H1 (cell line): ENCODE data around the gene CSN3. TPM values are rescaled to one million over a fixed set of nuclear protein-coding genes. Genes with fewer than 3 reads are reported as not detected.

Experiments
- CTCF ChIA-PET: fragments of 300-600 bp; sonication (Branson Sonifier 250); formaldehyde crosslinking; loops from one replicate; lab custom pipeline; 2021; ENCODE audit not compliant: partially characterized antibody; lab: Charles Lee
- POLR2A ChIA-PET: fragments of 300-600 bp; sonication (Branson Sonifier 250); formaldehyde crosslinking; loops from one replicate; lab custom pipeline; 2021; ENCODE audit warnings: inconsistent platforms; ENCODE audit not compliant: partially characterized antibody; lab: Charles Lee
- DNase-seq, 2 experiments: peaks; one replicate each; pipeline versions ENCODE4 v3.0.0 to v3.0.0-alpha.2; 2010 to 2022; ENCODE audit warnings: low spot score in 2 of 2, low read depth in 1 of 2, mixed read lengths in 1 of 2
- FAIRE-seq: peaks from 2 replicates; lab custom pipeline; 2011; peaks lifted over from hg19 to GRCh38; lab: Jason Lieb, UNC
- H2AFZ ChIP-seq: 2 replicates; pipeline ENCODE4 v1.8.1; 2012; ENCODE audit warnings: low read length, inconsistent platforms
- H2AK5ac ChIP-seq: 2 replicates; pipeline ENCODE4 v1.6.1; 2013; ENCODE audit warnings: low read depth, low read length
- H2BK120ac ChIP-seq: replicated peaks from 2 replicates; pipeline ENCODE3; 2013; ENCODE audit warnings: low read depth, low read length, inconsistent platforms
- H2BK12ac ChIP-seq: 2 replicates; pipeline ENCODE4 v1.6.1; 2013; ENCODE audit warnings: low read depth, low read length
- H2BK15ac ChIP-seq: 2 replicates; pipeline ENCODE4 v1.6.1; 2013; ENCODE audit warnings: low read length
- H2BK20ac ChIP-seq: 2 replicates; pipeline ENCODE4 v1.6.1; 2013; ENCODE audit warnings: low read length
- H2BK5ac ChIP-seq: 2 replicates; pipeline ENCODE4 v1.6.1; 2013; ENCODE audit warnings: low read depth, low read length
- H3K14ac ChIP-seq: 2 replicates; pipeline ENCODE4 v1.6.1; 2013; ENCODE audit warnings: inconsistent platforms; ENCODE audit not compliant: insufficient read length
- H3K18ac ChIP-seq: 2 replicates; pipeline ENCODE4 v1.6.1; 2013; ENCODE audit warnings: low read length; ENCODE audit errors: extremely low read depth
- H3K23ac ChIP-seq: 2 replicates; pipeline ENCODE4 v1.6.1; 2013; ENCODE audit warnings: inconsistent platforms; ENCODE audit not compliant: insufficient read length
- H3K23me2 ChIP-seq: 2 replicates; pipeline ENCODE4 v1.6.1; 2013; ENCODE audit warnings: low read depth, low read length
- H3K27ac ChIP-seq: 2 replicates; pipeline ENCODE4 v1.6.1; 2011; ENCODE audit warnings: low read depth, low read length, inconsistent platforms
- H3K27me3 ChIP-seq, 4 experiments: replicated peaks in 1 of 4; 1 replicate in 1 of 4; 2 replicates in 3 of 4; pipeline versions ENCODE4 v1.6.1 to v1.8.1; 2011 to 2013; ENCODE audit warnings: low read length in 3 of 4, mild to moderate bottlenecking in 3 of 4, inconsistent platforms in 2 of 4, mixed read lengths in 2 of 4, moderate library complexity in 1 of 4; ENCODE audit not compliant: control insufficient read depth in 3 of 4, insufficient read depth in 3 of 4; ENCODE audit errors: extremely low read depth in 1 of 4
- H3K36me3 ChIP-seq, 4 experiments: 2 replicates each; pipeline versions ENCODE4 v1.6.1 to v1.8.1; 2011 to 2013; ENCODE audit warnings: mild to moderate bottlenecking in 4 of 4, low read length in 3 of 4, moderate library complexity in 2 of 4, control low read depth in 1 of 4, inconsistent platforms in 1 of 4; ENCODE audit not compliant: insufficient read depth in 4 of 4, control insufficient read depth in 2 of 4
- H3K4ac ChIP-seq: replicated peaks from 2 replicates; pipeline ENCODE3; 2013; ENCODE audit warnings: low read length, low read depth, mixed read lengths, inconsistent platforms; ENCODE audit not compliant: insufficient read length
- H3K4me1 ChIP-seq, 4 experiments: replicated peaks in 1 of 4; 1 replicate in 1 of 4; 2 replicates in 3 of 4; pipeline versions ENCODE4 v1.6.1 to v1.8.1; 2011 to 2013; ENCODE audit warnings: low read length in 3 of 4, inconsistent platforms in 2 of 4, mixed read lengths in 1 of 4; ENCODE audit not compliant: insufficient read depth in 4 of 4, control insufficient read depth in 3 of 4
- H3K4me2 ChIP-seq, 2 experiments: 2 replicates each; pipeline versions ENCODE4 v1.6.1 to v1.8.1; 2011 to 2013; ENCODE audit warnings: low read depth in 2 of 2, low read length in 2 of 2, control low read depth in 1 of 2, inconsistent platforms in 1 of 2, mild to moderate bottlenecking in 1 of 2; ENCODE audit not compliant: insufficient read depth in 1 of 2
- H3K4me3 ChIP-seq, 4 experiments: fragments of 200-600, 300-600 bp in 1 of 4; sonication (generic), shearing (Covaris generic), sonication (Bioruptor Twin) in 1 of 4; 2 replicates each; pipeline versions ENCODE4 v1.5.1 to v1.8.1; 2011 to 2016; ENCODE audit warnings: low read length in 4 of 4, low read depth in 3 of 4, control low read depth in 2 of 4, inconsistent platforms in 2 of 4, mild to moderate bottlenecking in 2 of 4, mixed read lengths in 1 of 4, moderate library complexity in 1 of 4; ENCODE audit not compliant: insufficient read depth in 2 of 4; ENCODE audit errors: extremely low read depth in 1 of 4
- H3K56ac ChIP-seq: replicated peaks from 2 replicates; pipeline ENCODE3; 2013; ENCODE audit warnings: low read depth, mild to moderate bottlenecking, mixed read lengths, low read length, inconsistent platforms; ENCODE audit not compliant: insufficient read length
- H3K79me1 ChIP-seq: 2 replicates; pipeline ENCODE4 v1.6.1; 2013; ENCODE audit warnings: low read depth, low read length, control low read depth
- H3K79me2 ChIP-seq, 2 experiments: 2 replicates each; pipeline versions ENCODE4 v1.6.1 to v1.8.1; 2012 to 2013; ENCODE audit warnings: low read length in 2 of 2, mild to moderate bottlenecking in 2 of 2, inconsistent platforms in 1 of 2; ENCODE audit not compliant: insufficient read depth in 2 of 2, control insufficient read depth in 1 of 2
- H3K9ac ChIP-seq, 4 experiments: replicated peaks in 1 of 4; 1 replicate in 1 of 4; 2 replicates in 3 of 4; pipeline versions ENCODE4 v1.6.1 to v1.8.1; 2011 to 2013; ENCODE audit warnings: low read depth in 3 of 4, low read length in 3 of 4, control low read depth in 2 of 4, mild to moderate bottlenecking in 2 of 4, moderate library complexity in 2 of 4, inconsistent platforms in 1 of 4; ENCODE audit errors: extremely low read depth in 1 of 4
- H3K9me3 ChIP-seq, 2 experiments: 2 replicates each; pipeline versions ENCODE4 v1.6.1 to v1.8.1; 2012 to 2013; ENCODE audit warnings: mild to moderate bottlenecking in 2 of 2, moderate library complexity in 2 of 2, control low read depth in 1 of 2, inconsistent platforms in 1 of 2, low read depth in 1 of 2, low read length in 1 of 2, mixed read lengths in 1 of 2; ENCODE audit not compliant: insufficient read depth in 2 of 2
- H4K20me1 ChIP-seq, 2 experiments: replicated peaks in 1 of 2; 2 replicates each; pipeline versions ENCODE3 to v1.8.1; 2011 to 2013; ENCODE audit warnings: inconsistent platforms in 2 of 2, low read length in 2 of 2, mild to moderate bottlenecking in 1 of 2; ENCODE audit not compliant: insufficient read depth in 2 of 2, control insufficient read depth in 1 of 2
- H4K5ac ChIP-seq: 2 replicates; pipeline ENCODE4 v1.6.1; 2013; ENCODE audit warnings: low read length, low read depth, mixed read lengths, inconsistent platforms; ENCODE audit not compliant: insufficient read length
- H4K8ac ChIP-seq: 2 replicates; pipeline ENCODE4 v1.8.0; 2013; ENCODE audit warnings: mild to moderate bottlenecking, moderate library complexity, low read length, inconsistent platforms; ENCODE audit not compliant: insufficient read depth; ENCODE audit errors: extremely low read depth
- H4K91ac ChIP-seq: replicated peaks from 2 replicates; pipeline ENCODE3; 2013; ENCODE audit warnings: low read length, mixed read lengths, inconsistent platforms; ENCODE audit not compliant: insufficient read length
- CBX8 ChIP-seq: fragments of 300-800, 300-1000 bp; sonication (generic); IDR thresholded peaks from 2 replicates; pipeline ENCODE4 v1.7.1; 2016; ENCODE audit warnings: low read depth, low read length, borderline replicate concordance
- CHD1 ChIP-seq: IDR thresholded peaks from 2 replicates; pipeline ENCODE4 v1.6.1; 2012; ENCODE audit warnings: low read depth, low read length, improper control_type of control experiment
- EZH2 ChIP-seq: fragments of 200-600 bp; sonication (generic); IDR thresholded peaks from 2 replicates; pipeline ENCODE4 v1.7.1; 2012; ENCODE audit warnings: low read depth, mild to moderate bottlenecking, moderate library complexity, low read length, inconsistent platforms; ENCODE audit not compliant: severe bottlenecking
- GABPA ChIP-seq: IDR thresholded peaks from 2 replicates; pipeline ENCODE4 v1.6.1; 2011; ENCODE audit warnings: mild to moderate bottlenecking, low read length, moderate library complexity, borderline replicate concordance; ENCODE audit not compliant: insufficient read depth
- GTF2F1 ChIP-seq: IDR thresholded peaks from 2 replicates; pipeline ENCODE4 v1.6.1; 2012; ENCODE audit warnings: low read depth, low read length, improper control_type of control experiment, borderline replicate concordance
- HDAC2 ChIP-seq, 2 experiments: fragments of 300-600 bp in 1 of 2; sonication (generic) in 1 of 2; IDR thresholded peaks; 2 replicates each; pipeline ENCODE4 v1.6.1; 2011 to 2012; ENCODE audit warnings: low read depth in 2 of 2, low read length in 2 of 2, mild to moderate bottlenecking in 2 of 2, moderate library complexity in 2 of 2, borderline replicate concordance in 1 of 2, inconsistent platforms in 1 of 2
- HDAC6 ChIP-seq: IDR thresholded peaks from one replicate; pipeline ENCODE4 v1.7.1; 2012; ENCODE audit warnings: low read depth, mild to moderate bottlenecking, inconsistent platforms, low read length, moderate library complexity
- JUN ChIP-seq: IDR thresholded peaks from 2 replicates; pipeline ENCODE4 v1.6.1; 2011; ENCODE audit warnings: low read depth, mild to moderate bottlenecking, improper control_type of control experiment, low read length
- KDM1A ChIP-seq: fragments of 200-600, 300-600 bp; sonication (generic); IDR thresholded peaks from 2 replicates; pipeline ENCODE4 v1.7.1; 2016; ENCODE audit warnings: mild to moderate bottlenecking, low read length, borderline replicate concordance
- POLR2A ChIP-seq, 2 experiments: IDR thresholded peaks; 1 replicate in 1 of 2; 2 replicates in 1 of 2; pipeline ENCODE4 v1.6.1; 2011; ENCODE audit warnings: low read depth in 2 of 2, low read length in 2 of 2, mild to moderate bottlenecking in 2 of 2; ENCODE audit errors: control extremely low read depth in 1 of 2
- RNF2 ChIP-seq: fragments of 200-900, 300-1000 bp; sonication (generic); IDR thresholded peaks from 2 replicates; pipeline ENCODE4 v1.7.1; 2016; ENCODE audit warnings: borderline replicate concordance, low read depth, mild to moderate bottlenecking, antibody characterized with exemption, low read length; ENCODE audit not compliant: poor library complexity, severe bottlenecking; ENCODE audit errors: missing control alignments
- SP1 ChIP-seq: IDR thresholded peaks from 2 replicates; pipeline ENCODE4 v1.6.1; 2011; ENCODE audit warnings: low read depth, low read length
- SP2 ChIP-seq: IDR thresholded peaks from 2 replicates; pipeline ENCODE4 v1.6.1; 2012; ENCODE audit warnings: mild to moderate bottlenecking, low read length, inconsistent platforms
- USF2 ChIP-seq: IDR thresholded peaks from 2 replicates; pipeline ENCODE4 v1.6.1; 2011; ENCODE audit warnings: low read length, improper control_type of control experiment
- ZNF274 ChIP-seq: IDR thresholded peaks from 2 replicates; pipeline ENCODE4 v1.7.0; 2012; ENCODE audit warnings: low read length, borderline replicate concordance; ENCODE audit errors: extremely low read depth
- polyA plus RNA-seq, 7 experiments: library from polyadenylated mRNA; depleted of rRNA in 3 of 7; stranded (reverse) in 5 of 7; unstranded in 2 of 7; fragments of >200 nt in 5 of 7; fragments of 200-250 nt in 2 of 7; gene quantifications; 1 replicate in 5 of 7; 2 replicates in 1 of 7; 4 replicates in 1 of 7; pipeline versions ENCODE4 v1.2.1 to v1.2.3, GENCODE V29; 2011 to 2013; ENCODE audit warnings: missing spikeins in 2 of 7, mixed read lengths in 2 of 7
- total RNA-seq: library from RNA; stranded (reverse); fragmentation: NEBNext Ultra II Directional; extraction: Animal tissue kit (Norgen Biotek cat#: 25700); gene quantifications from 2 replicates; pipeline ENCODE4 v1.2.1, GENCODE V29; 2021

Gene CSN3
- total and polyA plus RNA-seq, 2 of the 8 experiments (the other 6 are each of a cell fraction or from before 2014, with no cell fraction given), result not detected

- no peak overlapping the region for H3K56ac ChIP-seq
- no peak overlapping the region for H2BK12ac ChIP-seq
- H4K91ac ChIP-seq, result no peak overlapping the region
- H3K79me1 ChIP-seq, result no peaks in the 10 kb centered on the region
- ChIA-PET POLR2A (no interaction called here), CTCF (no interaction called here)
- no peaks in the 10 kb centered on the region for H3K27me3 ChIP-seq
- H3K79me2 ChIP-seq, result no peaks in the 10 kb centered on the region
- no peaks in the 10 kb centered on the region for H3K23me2 ChIP-seq
- no peak for FAIRE-seq
- no peaks in the 10 kb centered on the region for H4K20me1 ChIP-seq
- H4K8ac ChIP-seq, result no peak overlapping the region
- H3K4me3 ChIP-seq, result no peak overlapping the region
- H3K4me2 ChIP-seq, result no peak overlapping the region
- no peaks in the 10 kb centered on the region for H3K36me3 ChIP-seq
- no peak overlapping the region for H3K9ac ChIP-seq
- no peak overlapping the region for H2BK5ac ChIP-seq
- no peak overlapping the region for H3K18ac ChIP-seq
- H2BK120ac ChIP-seq, result no peak overlapping the region
- no peak overlapping the region for H4K5ac ChIP-seq
- no peak overlapping the region for H2BK15ac ChIP-seq
- H3K14ac ChIP-seq, result no peak overlapping the region
- H3K27ac ChIP-seq, result no peak overlapping the region
- H2BK20ac ChIP-seq, result no peak overlapping the region
- no peak overlapping the region for H2AK5ac ChIP-seq
- H3K4me1 ChIP-seq, result no peaks in the 10 kb centered on the region
- no peak overlapping the region for H2AFZ ChIP-seq
- no peaks in the 10 kb centered on the region for H3K9me3 ChIP-seq
- no peak for DNase-seq
- no peak overlapping the region for H3K23ac ChIP-seq
- H3K4ac ChIP-seq, result no peak overlapping the region
- no peak for TF ChIP-seq USF2
- TF ChIP-seq ZNF274, result no peak
- no peak for TF ChIP-seq JUN
- no peak for TF ChIP-seq CHD1
- no peak for TF ChIP-seq KDM1A
- TF ChIP-seq GTF2F1, result no peak
- TF ChIP-seq HDAC2 (IDR thresholded peaks at IDR 0.05; ENCODE audit: borderline replicate concordance in 1 of 2, low read depth in 2 of 2, low read length in 2 of 2), result no peak
- TF ChIP-seq HDAC6, result no peak
- no peak for TF ChIP-seq CBX8
- no peak for TF ChIP-seq SP2
- TF ChIP-seq GABPA, result no peak
- no peak for TF ChIP-seq RNF2
- no peak for TF ChIP-seq EZH2
- TF ChIP-seq SP1, result no peak
- no peak for TF ChIP-seq POLR2A (IDR thresholded peaks at IDR 0.05; ENCODE audit: control extremely low read depth in 1 of 2, low read depth in 2 of 2, low read length in 2 of 2)
Observed at GRCh38 chr4:70297576-70297975, 55.2 kb downstream of the CSN3 start.
